GM19452 (cell line): ENCODE results near the gene NOL8.

Experiments used
- ATAC-seq: cut with Tn5 transposase; IDR thresholded peaks from one replicate; pipeline ENCODE4 v1.9.1; 2021; ENCODE audit not compliant: unreplicated experiment

NOL8 gene

DNA sequence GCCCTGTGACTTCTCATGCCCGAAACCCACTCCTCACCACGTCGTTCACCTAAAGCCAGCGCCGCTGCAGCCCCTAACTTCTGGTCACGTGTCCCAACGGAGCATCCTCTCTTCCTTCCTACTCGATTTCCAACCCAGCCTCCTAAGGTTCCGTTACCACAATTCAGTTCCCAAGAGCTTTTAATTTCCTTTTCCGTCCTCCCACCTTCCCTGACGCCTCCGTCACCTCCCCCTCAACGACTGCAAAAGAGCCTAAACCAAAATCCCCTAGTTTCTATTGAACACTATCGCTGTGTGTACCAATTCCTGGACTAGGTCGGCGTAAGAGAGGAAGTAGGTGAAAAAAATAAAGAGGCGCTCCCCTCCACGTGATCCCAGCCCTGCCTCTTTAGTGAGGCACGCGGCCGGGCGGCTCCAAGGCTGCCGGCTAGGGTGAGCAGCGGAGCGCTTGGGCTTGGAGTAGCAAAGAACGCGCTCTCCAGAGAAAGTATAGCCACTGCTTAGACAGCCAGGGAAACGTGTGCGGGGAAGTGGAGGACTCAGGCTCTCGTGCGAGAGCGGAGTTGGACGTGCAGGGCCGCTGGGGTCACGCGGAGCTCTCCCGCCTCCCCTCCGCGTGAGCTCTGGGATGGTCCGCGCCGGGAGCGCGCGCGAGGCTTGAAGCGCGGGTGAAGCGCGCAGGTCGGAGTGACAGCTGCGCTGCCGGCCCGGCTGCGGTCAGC is at the start of gene NOL8, which contains the start of gene CENPP:
Gene NOL8 (minus strand): TSS at position 82 of the 722 bp plus-strand sequence. CDS start 1,189 bp downstream, outside the sequence.
Gene CENPP (plus strand): TSS at position 685 of the 722 bp plus-strand sequence.
- peak; percentile 95 for ATAC-seq

DNA sequence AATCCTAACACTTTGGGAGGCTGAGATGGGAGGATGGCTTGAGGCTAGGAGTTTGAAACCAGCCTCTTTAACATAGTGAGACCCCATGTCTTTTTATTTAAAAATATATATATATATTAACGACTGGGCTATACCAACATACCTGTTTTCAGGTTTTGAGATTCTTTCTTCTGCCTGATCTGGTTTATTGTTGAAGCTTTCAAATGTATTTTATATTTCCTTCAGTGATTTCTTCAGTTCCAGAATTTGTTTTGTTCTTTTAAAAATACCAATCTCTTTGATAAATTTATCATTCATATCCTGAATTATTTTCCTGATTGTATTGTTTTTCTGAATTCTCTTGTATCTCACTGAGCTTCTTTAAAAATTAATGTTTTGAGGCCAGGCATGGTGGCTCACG is 48.0 kb upstream of the NOL8 start:
- ATAC-seq, result no peak

DNA sequence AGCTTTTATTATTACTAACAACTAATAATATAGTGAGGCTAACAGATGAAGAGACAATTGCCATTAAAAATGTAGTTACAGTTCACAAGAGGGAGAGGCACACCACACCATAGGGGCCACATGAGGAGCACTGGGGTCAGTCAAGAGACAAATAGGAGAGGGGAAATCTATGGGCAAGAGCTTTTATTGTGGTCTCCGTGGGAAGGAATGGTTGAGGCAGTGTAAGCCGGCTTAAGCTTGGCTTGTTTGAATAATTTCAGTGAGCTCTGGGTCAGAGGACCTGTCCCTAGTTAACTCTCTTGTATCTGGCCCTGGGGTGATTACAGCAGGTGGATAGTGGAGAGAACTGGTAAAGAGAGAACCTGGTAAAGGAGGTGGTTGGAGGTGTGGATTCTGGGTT is 43.9 kb upstream of the NOL8 start:
- ATAC-seq, result no peak

DNA sequence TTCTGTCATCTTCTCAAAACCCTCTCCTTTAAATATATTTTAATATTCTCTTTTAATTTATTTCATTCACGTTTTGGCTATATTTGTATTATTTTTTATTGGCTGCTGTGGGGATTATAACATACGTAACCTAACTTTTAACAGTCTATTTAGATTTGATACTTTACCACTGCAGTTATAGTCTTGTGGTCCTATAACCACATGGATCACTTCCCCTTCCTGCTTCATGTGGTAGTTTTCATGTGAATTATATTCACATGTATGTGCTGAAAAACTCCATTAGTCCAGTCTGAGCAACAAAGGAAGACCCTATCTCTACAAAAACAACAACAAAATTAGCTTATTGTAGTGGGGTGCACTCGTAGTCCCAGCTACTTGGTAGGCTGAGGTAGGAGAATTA is 34.9 kb upstream of the NOL8 start:
- ATAC-seq, result no peak

DNA sequence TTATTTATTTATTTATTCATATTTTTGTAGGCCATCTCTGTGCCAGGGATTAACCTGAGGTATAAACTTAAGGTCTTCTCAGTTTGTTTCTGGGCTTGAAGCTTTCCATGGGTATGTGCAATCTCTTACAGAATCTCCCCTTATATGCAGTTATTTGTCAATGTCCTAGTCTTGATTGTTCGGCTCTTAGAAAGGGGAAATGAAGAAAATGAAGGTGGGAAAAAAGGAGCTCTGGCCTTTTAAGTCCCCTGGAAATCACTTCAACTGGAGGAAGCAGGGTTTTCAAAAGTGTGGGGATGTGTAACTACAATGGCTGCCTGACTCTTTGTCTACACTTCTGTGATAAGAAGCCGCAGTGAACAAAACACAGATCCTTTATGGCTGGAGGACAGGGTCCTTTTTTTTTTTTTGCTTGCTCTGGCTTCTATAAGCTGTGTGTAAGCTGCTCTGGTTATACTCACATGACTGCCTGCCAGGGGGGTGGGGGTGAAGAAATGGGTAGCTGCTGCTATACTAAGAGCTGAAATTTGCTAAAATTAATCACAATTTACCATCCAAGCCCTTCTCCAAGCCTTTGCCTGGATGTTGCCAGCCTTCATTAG is 34.3 kb upstream of the NOL8 start:
- no peak for ATAC-seq

DNA sequence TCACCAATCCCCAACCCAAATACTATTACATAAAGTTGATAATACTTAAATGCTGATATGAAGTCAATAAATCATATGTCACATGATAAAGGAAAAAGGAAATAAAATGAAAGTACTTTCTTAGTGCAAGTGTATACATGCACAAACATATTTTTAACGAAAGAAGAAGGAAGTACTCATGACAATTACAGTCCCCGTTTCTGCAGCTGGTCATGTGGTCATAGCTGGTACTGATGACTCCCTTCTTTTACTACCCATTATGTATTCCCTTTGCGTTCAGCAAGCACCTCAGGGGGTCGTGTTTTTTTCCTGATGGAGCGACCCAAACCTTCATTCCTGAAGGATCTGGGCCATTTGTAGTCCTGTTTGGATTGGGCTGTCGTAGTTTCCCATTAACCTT is 27.9 kb upstream of the NOL8 start:
- ATAC-seq, result no peak

DNA sequence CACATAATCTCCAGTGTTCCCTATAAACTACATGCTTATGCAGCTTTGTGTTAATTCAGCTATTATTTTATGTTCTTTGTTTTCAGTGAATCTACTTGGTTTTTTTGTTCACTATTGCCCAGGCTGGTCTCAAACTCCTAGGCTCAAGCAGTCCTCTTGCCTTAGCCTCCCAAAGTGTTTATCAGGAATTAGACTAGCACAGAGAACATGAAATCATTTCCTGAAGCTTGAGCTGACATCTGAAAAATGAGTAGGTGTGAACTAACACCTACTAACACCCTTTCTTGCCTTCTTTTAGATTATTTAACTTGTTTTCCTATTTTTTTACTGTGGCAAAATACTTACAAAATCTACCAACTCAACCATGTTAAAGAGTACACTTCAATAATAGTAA is 25.6 kb upstream of the NOL8 start:
- ATAC-seq, result no peak

DNA sequence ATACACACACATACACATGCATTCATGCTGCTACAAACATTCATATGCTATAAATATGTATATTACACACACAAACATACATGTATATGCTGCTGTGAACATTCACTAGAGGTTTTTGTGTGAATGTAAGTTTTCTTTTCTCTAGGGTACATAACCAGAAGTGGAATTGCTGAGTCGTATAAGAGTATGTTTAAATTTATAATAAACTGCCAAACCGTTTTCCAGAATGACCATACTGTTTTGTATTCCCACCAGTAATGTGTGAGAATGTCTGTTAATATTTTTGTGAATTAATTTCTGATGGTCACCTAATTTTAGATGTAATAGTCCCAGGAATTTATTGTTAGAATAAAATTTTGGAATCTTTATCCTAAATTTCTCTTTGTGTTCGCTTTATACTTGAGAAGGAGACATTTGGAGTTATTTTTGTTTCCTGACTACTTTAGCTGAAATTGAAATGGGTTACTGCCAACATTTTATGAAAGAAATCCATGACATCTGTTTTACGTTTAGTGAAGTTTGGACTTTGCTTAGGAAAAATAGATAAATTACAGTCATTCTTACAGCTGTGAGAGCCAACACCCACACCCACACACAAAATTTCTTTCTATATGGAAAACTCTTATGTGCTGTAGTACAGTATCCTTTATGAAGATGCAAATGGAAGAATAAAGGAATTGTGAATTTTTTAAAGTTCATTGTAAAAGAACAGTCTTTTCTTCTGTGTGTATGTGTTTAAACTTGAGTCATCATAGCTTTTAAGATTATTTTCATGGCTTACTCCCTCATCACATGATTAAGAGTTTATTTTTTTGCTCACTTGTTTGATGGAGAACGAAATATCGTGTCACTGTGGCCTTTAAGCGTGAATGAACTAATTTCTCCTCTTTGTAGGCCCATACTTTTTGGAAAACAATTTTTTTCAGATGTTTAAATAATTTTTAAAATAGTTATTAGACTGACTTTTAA is 24.9 kb upstream of the NOL8 start:
- ATAC-seq, result no peak

DNA sequence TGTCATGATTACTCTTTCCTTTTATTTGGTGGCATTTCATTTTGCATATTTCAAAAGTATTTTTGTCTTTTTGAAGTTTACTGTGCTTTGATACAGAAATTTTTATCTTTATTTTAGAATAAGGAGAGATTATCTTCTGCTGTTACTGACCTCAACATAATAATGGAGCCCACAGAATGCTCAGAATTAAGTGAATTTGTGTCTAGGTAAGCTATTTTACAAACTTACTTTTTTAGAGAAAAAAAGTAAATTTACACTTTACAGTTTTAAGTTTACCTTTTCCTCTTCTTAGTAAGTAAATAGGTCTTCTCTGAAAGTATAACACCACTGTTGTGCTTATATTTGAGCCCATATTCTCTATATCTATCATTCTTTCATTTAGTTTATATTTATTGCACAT is 20.4 kb upstream of the NOL8 start:
- no peak for ATAC-seq

DNA sequence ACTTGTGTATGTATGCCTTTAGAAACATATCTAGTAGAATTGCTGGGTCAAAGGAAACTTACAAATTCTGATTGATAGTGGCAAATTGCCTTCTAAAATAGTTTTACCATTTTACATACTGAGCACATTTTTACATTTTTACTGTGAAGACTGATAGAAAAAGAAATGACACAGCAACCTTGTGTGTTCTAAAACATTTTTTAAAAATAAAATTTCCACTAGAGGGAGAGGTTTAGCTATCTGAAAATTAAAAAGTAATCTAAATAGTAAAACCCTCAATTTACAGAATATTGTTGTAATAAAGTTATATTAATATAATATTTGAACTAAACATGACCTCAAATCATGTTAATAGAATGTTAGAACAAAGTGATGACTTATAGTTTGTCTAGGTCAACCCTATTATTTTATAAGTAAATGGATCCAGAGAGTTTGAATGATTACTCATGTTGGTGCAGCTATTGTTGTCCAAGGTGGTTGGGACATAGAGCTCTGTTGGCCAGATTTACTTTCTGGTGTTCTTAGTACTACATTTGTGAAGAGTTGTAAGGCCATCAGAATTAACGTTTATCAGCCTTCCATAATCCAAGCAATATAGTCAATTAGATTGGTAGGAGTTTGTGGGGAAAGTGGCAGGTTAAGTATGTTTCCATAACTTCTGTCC is 17.8 kb upstream of the NOL8 start:
- ATAC-seq, result no peak

DNA sequence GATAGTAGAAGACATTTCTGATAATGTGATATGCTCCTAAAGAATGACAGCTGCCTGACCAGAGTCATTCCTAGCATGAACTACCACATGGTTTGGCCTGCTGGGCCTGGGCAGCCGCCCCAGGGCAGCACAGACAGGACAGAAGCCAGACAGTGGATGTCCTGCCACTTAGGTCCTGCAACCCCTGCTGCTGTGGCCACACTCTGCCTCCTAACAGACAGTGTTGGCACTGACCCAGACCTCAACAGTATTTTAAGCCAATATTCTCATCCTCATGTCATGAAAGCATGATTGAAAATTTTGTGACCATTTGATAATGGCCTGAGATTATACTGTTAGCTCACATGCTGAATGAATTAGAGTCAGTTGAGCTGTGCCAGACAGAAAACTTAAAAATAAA is 16.4 kb upstream of the NOL8 start:
- ATAC-seq, result no peak

DNA sequence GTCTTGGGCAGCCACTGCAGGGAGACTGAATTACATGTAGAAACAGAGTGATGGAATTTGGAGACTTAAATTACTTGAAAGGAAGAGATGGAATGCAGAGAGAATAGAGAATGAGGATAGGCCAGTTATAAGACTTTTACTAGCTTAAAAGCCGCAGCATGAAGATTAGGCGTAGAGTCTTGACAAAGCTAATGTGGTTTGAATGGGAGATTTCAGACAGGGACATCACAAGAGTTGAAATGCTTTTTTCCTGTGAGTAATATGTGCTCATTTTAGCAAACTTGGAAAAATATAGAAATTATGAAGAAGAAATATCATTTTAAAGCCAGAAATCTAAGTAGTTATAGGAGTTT is 8.1 kb upstream of the NOL8 start:
- no peak for ATAC-seq

DNA sequence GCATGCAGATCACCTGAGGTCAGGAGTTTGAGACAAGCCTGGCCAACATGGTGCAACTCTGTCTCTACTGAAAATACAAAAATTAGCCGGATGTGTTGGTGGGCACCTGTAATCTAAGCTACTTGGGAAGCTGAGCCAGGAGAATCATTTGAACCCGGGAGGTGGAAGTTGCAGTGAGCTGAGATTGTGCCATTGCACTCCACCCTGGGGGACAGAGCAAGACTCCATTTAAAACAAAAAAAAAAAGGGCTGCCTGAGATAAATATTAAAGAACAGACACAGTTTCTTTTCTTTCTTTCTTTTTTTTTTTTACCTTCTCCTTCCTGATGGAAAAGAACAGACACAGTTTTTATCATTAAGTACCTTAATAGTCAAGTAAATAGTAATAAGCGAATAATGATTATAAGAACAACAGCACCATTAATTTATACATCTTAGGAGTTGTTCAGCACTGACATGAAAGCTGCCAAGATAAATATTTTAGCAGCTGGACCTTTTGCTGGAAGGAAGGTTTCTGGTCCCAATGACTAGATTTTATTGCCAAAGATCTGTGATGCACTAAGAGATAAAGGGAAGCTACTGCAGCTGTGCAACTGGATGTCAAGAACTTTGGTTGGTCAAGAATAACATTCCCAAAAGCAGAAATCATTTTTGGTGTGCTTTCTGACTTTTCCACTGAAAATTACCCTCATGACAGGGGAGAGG is 7.6 kb upstream of the NOL8 start:
- ATAC-seq, result no peak

DNA sequence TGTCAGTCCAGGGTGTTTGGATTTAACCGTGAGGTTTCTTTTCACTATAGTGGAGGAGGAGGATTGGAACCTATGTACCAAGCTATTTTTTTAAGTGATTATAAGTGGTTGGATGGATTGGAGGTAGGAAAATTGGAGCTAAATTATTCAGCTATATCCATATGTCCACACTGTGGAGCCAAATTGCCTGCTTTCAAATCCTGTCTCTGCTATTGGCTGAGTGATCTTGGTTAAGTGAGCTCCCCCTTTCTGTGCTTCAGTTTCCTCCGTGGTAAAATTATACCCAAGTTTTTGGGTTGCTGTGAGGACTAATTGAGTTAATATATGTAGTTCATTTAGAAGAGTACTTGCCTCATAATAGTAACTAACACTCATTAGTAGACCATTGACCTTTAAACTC is 3.1 kb upstream of the NOL8 start:
- no peak for ATAC-seq

DNA sequence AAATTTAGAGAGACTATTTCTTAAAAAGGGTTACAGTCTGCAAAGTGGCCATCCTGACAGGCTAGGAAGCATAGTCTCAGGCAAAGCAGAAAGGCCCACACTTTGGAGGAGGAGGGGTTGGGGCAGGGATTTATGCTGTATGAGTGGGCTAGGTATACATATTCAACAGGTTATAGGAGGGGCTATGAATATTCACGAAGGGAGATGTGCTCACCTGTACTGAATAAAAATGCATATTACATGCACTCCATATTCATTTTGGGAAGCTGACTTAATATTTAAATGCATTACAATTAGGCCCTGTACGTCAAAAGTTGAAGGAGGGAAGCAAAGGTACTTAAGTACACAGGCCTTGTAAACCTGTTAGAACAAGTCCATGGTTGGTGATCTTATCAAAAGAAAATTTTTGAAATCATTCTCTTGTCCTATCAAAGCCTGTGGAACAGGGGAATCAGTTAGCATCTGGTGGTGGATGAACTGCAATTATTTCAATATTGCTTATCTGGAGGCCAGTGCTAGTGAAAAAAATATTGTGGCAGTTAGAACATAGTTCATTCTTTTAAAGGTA is 2.2 kb upstream of the NOL8 start:
- ATAC-seq, result no peak

DNA sequence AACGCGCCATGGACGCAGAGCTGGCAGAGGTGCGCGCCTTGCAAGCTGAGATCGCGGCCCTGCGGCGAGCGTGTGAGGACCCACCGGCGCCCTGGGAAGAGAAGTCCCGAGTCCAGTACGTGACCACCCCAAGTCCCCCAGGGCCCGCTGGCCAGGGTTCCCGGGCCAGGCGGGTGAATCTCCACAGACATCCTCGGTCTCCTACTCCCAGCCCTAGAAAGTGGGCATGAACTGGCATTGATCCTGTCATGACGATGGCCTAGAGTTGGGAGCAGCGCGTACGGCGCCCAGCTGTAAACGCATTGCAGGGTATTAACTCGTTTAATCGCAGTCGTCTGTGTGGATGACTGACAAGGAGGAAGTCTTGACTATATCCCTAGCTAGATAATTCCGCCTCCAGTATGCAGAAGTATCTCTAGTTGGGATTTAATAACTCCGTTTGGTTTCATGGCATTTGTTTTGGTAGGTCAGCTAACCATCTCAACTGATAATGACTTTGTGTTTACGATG is 896 bp upstream of the NOL8 start:
- no peak for ATAC-seq

DNA sequence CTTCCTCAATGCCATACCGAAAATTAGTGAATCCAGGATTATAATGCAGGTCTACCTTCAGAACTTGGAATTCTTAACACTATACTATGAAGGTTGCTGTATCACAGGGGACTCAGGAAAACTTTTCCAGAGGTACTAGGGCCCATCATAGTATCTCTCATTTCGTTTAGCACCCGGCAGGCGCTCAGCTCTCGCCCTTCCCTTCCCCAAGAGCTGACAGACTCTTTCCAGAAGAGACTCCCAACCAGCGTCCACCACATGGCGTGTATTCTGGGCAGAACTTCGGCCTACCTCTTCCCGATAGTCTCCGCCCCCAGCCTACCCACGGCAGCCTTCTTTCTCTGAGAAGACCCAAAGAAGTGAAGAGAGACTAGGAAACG is 271 bp downstream of the NOL8 start:
- ATAC-seq, result no peak

DNA sequence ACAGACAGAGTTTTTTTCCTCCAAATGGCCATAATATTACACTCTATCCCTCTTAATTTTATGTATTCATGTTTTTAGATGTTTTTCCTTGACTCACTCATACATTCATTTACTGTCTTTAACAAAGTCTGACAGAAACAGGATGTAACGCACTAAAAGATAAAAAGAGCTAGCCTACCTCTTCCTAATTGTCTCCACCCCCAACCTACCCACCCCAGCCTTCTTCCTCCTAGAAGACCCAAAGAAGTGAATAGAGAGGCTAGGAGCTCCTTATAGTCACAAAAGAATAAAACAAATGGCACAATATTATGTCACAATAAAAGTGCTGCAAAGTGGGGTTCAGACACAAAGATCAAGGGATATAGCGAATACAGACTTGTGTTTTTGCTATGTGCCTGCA is 719 bp downstream of the NOL8 start:
- ATAC-seq, result no peak

DNA sequence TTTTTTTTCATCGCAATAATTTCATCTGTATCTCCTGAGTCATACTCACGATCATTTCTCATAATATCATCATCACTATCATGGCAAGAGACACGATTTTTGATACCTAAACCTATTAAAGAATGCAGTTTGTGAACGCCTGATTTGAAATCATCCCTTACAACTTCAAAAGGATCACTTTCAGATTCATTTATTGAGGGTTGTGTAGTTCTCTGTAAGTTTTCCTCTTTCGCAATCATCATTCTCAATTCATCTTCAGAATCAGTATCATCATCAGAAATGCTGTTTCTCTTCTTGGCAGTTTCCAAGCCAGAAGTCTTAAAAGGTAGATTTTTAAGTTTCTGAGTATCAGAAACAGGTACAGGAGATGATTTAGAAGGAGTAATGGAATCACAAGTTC is 9.7 kb downstream of the NOL8 start:
- no peak for ATAC-seq

DNA sequence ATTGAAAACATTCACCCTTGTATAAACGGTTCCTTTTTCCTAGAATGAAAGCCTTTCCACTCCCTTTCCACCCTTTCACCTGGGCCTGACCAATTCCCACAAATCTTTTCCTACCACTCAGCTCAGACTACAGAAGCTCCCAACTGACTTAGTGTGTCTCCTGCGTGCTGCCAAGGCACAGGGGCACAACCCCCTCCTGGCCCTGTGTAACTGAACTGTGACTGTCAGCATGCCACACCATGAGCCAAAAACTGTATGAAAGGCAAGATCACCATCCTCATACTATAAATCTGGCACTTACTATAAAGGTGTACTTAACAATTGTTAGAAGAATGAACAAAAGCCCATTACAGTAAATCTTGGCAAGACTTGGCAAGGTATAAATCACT is 11.5 kb downstream of the NOL8 start:
- no peak for ATAC-seq
